ENCODE results near the gene METTL6. TPM values are rescaled to one million over a fixed set of nuclear protein-coding genes. Genes with fewer than 3 reads are reported as not detected.
"Not testable (repeated sequence)": the region's sequence is repeated elsewhere in the genome, so short reads cannot be mapped to it uniquely, and the experiment has no call there.

METTL6 gene
- total RNA-seq, 1 donor from 2014 or later: 16.0 TPM

GRCh38 chr3:15427981-15428380, 637 bp upstream of the METTL6 start:
- peak overlapping the region; percentile 98 for H3K27ac Mint-ChIP-seq (ENCODE audit: unreplicated experiment)
- H3K4me3 Mint-ChIP-seq (ENCODE audit: unreplicated experiment): peak overlapping the region; percentile 100
- peaks cover 5% of the 10 kb centered on the region for H3K27me3 Mint-ChIP-seq (ENCODE audit: unreplicated experiment)
- no peak for TF ChIP-seq CTCF (IDR thresholded peaks at IDR 0.05; ENCODE audit: unreplicated experiment)
- H3K36me3 Mint-ChIP-seq (ENCODE audit: low read depth, unreplicated experiment): peaks cover 11% of the 10 kb centered on the region
- no peak for DNase-seq (ENCODE audit: low spot score)
- peaks cover 23% of the 10 kb centered on the region for H3K4me1 Mint-ChIP-seq (ENCODE audit: unreplicated experiment)
- no peaks in the 10 kb centered on the region for H3K9me3 Mint-ChIP-seq (ENCODE audit: unreplicated experiment)

GRCh38 chr3:15426579-15427118, 695 bp downstream of the METTL6 start:
- Mint-ChIP-seq H3K27ac (ENCODE audit: unreplicated experiment) (peak overlapping the region; percentile 98), H3K4me1 (ENCODE audit: unreplicated experiment) (peaks cover 23% of the 10 kb centered on the region), H3K4me3 (ENCODE audit: unreplicated experiment) (peak overlapping the region; percentile 100), H3K36me3 (ENCODE audit: low read depth, unreplicated experiment) (peaks cover 8% of the 10 kb centered on the region), H3K27me3 (ENCODE audit: unreplicated experiment) (peaks cover 5% of the 10 kb centered on the region), H3K9me3 (ENCODE audit: unreplicated experiment) (no peaks in the 10 kb centered on the region)
- DNase-seq (ENCODE audit: low spot score): no peak
- no peak for TF ChIP-seq CTCF (IDR thresholded peaks at IDR 0.05; ENCODE audit: unreplicated experiment)

GRCh38 chr3:15420871-15421270, 6.5 kb downstream of the METTL6 start:
- Mint-ChIP-seq H3K27me3 (ENCODE audit: unreplicated experiment) (no peaks in the 10 kb centered on the region), H3K4me3 (ENCODE audit: unreplicated experiment) (no peak overlapping the region), H3K27ac (ENCODE audit: unreplicated experiment) (no peak overlapping the region), H3K4me1 (ENCODE audit: unreplicated experiment) (peaks cover 6% of the 10 kb centered on the region), H3K9me3 (ENCODE audit: unreplicated experiment) (no peaks in the 10 kb centered on the region), H3K36me3 (ENCODE audit: low read depth, unreplicated experiment) (peaks cover 6% of the 10 kb centered on the region)
- DNase-seq (ENCODE audit: low spot score): no peak
- no peak for TF ChIP-seq CTCF (IDR thresholded peaks at IDR 0.05; ENCODE audit: unreplicated experiment)

- H3K4me1 Mint-ChIP-seq (ENCODE audit: unreplicated experiment); H3K27ac Mint-ChIP-seq (ENCODE audit: unreplicated experiment); H3K27me3 Mint-ChIP-seq (ENCODE audit: unreplicated experiment); H3K9me3 Mint-ChIP-seq (ENCODE audit: unreplicated experiment); H3K4me3 Mint-ChIP-seq (ENCODE audit: unreplicated experiment); DNase-seq (ENCODE audit: low spot score): not testable (repeated sequence)
- H3K36me3 Mint-ChIP-seq (ENCODE audit: low read depth, unreplicated experiment): peaks cover 27% of the 10 kb centered on the region
Observed at GRCh38 chr3:15410966-15411365, 16.4 kb downstream of the METTL6 start.

- H3K36me3 Mint-ChIP-seq (ENCODE audit: low read depth, unreplicated experiment): peaks cover 15% of the 10 kb centered on the region
- no peak for TF ChIP-seq CTCF (IDR thresholded peaks at IDR 0.05; ENCODE audit: unreplicated experiment)
- no peaks in the 10 kb centered on the region for H3K27me3 Mint-ChIP-seq (ENCODE audit: unreplicated experiment)
- no peak overlapping the region for H3K27ac Mint-ChIP-seq (ENCODE audit: unreplicated experiment)
- H3K4me3 Mint-ChIP-seq (ENCODE audit: unreplicated experiment): no peak overlapping the region
- DNase-seq (ENCODE audit: low spot score): no peak
- no peaks in the 10 kb centered on the region for H3K9me3 Mint-ChIP-seq (ENCODE audit: unreplicated experiment)
- H3K4me1 Mint-ChIP-seq (ENCODE audit: unreplicated experiment): no peaks in the 10 kb centered on the region
Observed at GRCh38 chr3:15409774-15410173, 17.6 kb downstream of the METTL6 start.

Measured in endothelial cell (in vitro differentiated cells).